ENCODE data around the gene CLEC14A.

DNA sequence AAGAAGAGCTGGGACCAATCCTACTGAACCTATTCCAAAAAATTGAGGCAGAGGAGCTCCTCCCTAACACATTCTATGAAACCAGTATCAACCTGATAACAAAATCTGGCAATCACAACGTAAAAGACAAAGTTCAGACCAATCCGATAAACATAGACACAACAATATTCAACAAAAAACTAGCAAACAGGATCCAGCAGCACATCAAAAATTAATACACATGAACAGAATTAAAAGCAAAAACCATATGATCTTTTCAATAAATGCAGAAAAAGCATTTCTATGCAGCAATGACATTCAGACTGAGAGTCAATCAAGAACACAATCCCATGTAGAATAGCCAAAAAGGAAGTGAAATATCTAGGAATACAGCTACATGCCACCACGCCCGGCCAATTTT lies 7.0 kb upstream of the CLEC14A start:
- TF ChIP-seq CTCF (IDR thresholded peaks at IDR 0.05), result no peak
- TF ChIP-seq POLR2A (IDR thresholded peaks at IDR 0.05), result no peak

All from breast epithelium (tissue), 3 donors.